Stimulated activated CD4-positive, alpha-beta T cell treated with anti-CD3 and anti-CD28 coated beads, Interleukin-2, amount 100 ng/mL, for 4 hours (primary cell): Measurements from ENCODE around the gene NOXA1.
A peak's percentile ranks its signal among the peaks of the same experiment; 100 is the strongest.
"Not testable (repeated sequence)": the region's sequence is repeated elsewhere in the genome, so short reads cannot be mapped to it uniquely, and the experiment has no call there.

Source experiments
- DNase-seq: peaks from one replicate; pipeline ENCODE4 v3.0.0-alpha.2; 2020; ENCODE audit warnings: low read depth

The NOXA1 gene, protein sequence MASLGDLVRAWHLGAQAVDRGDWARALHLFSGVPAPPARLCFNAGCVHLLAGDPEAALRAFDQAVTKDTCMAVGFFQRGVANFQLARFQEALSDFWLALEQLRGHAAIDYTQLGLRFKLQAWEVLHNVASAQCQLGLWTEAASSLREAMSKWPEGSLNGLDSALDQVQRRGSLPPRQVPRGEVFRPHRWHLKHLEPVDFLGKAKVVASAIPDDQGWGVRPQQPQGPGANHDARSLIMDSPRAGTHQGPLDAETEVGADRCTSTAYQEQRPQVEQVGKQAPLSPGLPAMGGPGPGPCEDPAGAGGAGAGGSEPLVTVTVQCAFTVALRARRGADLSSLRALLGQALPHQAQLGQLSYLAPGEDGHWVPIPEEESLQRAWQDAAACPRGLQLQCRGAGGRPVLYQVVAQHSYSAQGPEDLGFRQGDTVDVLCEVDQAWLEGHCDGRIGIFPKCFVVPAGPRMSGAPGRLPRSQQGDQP

DNA sequence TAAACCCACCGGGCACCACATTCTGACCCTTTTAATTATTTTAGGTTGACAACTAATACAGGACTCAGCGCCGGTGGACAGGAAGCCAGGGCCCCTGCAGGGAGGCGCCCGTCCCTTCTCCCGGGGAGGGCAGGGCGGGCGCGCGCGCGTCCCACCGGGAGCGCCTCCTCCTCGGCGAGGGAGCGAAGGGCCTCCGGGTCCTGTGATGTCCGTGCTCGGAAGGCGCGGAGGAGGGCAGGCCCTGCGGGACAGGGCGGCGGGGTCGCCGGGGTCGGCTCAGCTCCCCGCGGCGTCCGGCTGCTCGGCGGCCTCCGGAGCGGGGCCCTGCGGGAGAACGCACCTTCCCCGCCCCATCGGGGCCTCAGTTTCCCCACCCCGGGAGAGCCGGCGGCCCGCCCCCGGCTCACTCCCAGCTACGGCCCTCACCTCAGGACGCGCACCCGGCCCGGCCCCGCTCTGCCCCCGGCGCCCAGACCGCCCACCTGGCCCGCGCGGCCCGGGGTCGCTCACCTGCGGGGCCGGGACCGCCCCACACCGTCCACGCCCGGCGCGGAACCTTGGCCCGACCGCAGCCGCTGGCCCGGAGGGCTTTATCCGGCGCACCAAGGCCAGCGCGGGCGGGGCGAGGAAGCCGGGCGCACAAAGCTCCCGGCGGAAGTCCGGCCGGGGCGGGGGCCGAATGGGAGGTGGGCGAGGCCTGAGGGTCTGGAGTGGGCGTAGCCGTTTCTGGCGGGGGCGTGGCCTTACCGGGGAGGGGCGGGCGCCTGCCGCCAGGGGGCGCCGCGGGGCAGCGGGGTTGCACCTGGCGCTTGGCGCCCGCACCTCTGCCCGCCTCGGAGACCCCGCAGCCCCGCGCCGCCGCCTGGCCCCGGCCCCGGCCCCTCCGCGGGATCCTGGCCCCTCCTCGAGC, at the start of gene NOXA1, which contains the start of gene EXD3:
Gene NOXA1 (plus strand): TSS at position 790 of the 910 bp plus-strand sequence. CDS start 137 bp downstream, outside the sequence.
Gene EXD3 (minus strand): TSS at position 559 of the 910 bp plus-strand sequence. CDS start 27,805 bp downstream, outside the sequence.
- peak; percentile 81 for DNase-seq

- no peak for DNase-seq
Observed at GRCh38 chr9:137373611-137373980, 49.6 kb upstream of the NOXA1 start.

DNA sequence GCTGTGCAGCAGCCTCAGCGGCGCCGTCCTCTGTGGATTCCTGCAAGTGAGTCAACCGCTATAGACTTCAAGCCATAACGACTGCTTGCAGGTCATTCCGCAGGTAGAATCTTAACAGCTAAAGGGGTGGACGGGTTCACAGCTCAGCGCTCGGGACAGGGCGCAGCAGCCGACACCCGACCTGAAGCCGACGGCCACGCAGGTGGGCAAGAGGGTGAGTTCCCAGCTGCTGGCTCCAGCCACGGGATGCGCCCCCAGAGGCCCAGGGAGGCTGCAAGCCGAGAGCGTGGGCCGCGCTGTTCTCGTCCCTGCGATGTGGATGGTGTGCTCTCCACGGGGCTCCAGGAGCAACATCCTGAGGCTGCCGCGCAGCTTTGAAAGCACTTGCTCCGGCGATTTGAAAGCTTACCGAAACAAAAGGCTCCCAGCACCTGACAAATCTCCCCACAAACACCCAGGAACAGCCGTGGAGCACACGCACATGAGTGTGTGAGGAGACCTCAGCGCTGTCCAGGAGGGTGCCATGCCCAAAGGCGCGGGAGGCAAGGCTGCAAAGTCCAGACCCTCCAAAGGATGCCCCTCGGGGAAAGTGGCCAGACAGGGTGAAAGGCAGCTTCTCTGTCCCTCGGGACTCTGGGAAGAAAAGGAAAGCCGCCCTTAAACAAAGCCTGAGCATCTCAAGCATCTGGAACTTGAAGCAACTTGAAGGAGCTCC, 48.9 kb upstream of the NOXA1 start:
- DNase-seq, result no peak

DNA sequence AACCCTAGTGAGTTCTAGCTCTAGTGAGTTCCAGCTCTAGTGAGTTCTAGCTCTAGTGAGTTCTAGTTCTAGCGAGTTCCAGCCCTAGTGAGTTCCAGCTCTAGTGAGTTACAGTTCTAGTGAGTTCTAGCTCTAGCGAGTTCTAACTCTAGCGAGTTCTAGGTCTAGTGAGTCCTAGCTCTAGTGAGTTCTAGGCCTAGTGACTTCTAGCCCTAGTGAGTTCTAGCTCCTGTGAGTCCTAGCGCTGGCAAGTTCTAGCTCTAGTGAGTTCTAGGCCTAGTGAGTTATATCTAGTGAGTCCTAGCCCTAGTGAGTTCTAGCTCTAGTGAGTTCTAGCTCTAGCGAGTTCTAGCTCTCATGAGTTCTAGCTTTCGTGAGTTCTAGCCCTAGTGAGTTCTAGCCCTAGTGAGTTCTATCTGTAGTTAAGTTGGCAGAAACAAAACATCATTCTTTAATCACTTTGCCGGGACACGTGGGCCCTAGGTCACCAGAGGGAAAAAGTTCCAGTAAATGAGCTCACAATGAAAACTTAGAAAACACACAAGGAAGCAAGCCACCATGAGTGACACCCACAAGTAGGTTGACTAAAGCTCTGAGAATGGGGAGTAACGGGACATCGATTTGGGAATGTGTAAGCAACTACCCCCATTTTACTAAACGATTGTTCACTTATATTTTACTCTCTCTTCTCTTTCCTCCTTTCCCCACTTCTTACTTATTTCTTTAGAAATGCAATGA, 47.7 kb upstream of the NOXA1 start:
- DNase-seq, result no peak

DNA sequence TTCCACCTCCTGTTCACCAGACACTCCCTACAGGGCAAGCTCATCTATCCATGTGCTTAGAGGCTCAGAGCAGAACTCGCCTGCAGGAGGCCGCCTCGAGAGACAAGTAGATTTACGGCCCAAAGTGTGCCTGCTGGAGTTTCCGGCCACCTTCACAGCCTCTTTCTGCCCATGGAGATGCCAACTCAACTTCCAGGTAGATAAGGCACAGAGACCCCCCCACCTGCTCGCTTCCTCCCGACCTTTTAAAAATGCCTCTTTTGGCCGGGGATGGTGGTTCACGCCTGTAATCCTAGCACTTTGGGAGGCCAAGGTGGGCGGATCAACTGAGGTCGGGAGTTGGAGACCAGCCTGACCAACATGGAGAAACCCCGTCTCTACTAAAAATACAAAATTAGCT, 46.8 kb upstream of the NOXA1 start:
- no peak for DNase-seq

DNA sequence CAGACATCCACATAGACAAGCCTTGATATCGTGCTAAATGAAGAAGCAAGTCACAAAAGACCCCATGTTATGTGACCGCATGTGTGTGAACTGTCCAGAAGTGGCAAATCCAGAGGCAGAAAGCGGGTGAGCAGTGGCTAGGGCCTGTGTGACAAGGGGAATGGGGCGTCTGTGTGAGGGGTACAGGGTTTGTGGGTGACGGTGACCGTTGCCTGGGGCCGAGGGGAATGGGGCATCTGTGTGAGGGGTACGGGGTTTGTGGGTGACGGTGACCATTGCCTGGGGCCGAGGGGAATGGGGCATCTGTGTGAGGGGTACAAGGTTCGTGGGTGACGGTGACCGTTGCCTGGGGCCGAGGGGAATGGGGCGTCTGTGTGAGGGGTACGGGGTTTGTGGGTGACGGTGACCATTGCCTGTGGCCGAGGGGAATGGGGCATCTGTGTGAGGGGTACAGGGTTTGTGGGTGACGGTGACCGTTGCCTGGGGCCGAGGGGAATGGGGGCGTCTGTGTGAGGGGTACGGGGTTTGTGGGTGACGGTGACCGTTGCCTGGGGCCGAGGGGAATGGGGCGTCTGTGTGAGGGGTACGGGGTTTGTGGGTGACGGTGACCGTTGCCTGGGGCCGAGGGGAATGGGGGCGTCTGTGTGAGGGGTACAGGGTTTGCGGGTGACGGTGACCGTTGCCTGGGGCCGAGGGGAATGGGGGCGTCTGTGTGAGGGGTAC, 44.3 kb upstream of the NOXA1 start:
- DNase-seq, result not testable (repeated sequence)

GRCh38 chr9:137379761-137380161, 43.4 kb upstream of the NOXA1 start:
- no peak for DNase-seq

GRCh38 chr9:137380171-137380570, 43.0 kb upstream of the NOXA1 start:
- no peak for DNase-seq

- no peak for DNase-seq
Observed at GRCh38 chr9:137380606-137381005, 42.6 kb upstream of the NOXA1 start.

- DNase-seq, result no peak
Observed at GRCh38 chr9:137381501-137382443, 41.4 kb upstream of the NOXA1 start.

- no peak for DNase-seq
Observed at GRCh38 chr9:137382444-137383080, 40.6 kb upstream of the NOXA1 start.

- DNase-seq, result no peak
Observed at GRCh38 chr9:137383081-137383783, 40.0 kb upstream of the NOXA1 start.

- DNase-seq, result no peak
Observed at GRCh38 chr9:137383784-137384756, 39.1 kb upstream of the NOXA1 start.

GRCh38 chr9:137385061-137385655, 38.0 kb upstream of the NOXA1 start:
- no peak for DNase-seq

DNA sequence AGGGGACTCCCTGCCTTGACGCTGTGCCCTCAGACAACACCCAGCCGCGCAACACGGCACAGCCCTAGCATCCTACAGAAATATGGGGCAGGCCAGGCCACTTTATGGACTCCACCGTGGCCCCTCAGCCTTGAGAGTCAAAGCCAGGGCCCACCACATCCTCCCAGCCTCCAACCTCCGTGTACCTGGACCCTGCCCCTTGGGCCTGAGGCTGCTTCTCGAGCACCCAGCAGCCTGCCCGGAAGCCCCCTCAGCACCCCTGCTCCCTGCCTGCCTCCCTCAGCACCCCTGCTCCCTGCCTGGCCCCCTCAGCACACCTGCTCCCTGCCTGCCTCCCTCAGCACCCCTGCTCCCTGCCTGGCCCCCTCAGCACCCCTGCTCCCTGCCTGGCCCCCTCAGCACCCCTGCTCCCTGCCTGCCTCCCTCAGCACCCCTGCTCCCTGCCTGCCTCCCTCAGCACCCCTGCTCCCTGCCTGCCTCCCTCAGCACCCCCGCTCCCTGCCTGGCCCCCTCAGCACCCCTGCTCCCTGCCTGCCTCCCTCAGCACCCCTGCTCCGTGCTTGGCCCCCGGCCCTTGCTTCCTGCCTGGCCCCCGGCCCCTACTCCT, 36.6 kb upstream of the NOXA1 start:
- DNase-seq, result not testable (repeated sequence)
